Fibroblast of villous mesenchyme (primary cell): Measurements from ENCODE around the gene SLC8A1. TPM values are rescaled to one million over a fixed set of nuclear protein-coding genes. Genes with fewer than 3 reads are reported as not detected.

Experiments used
- DNase-seq: peaks from one replicate; pipeline ENCODE4 v3.0.0-alpha.2; 2010; ENCODE audit warnings: low read depth
- H3K4me3 ChIP-seq: 2 replicates; pipeline ENCODE4 v1.5.1; 2011; ENCODE audit warnings: low read depth, mild to moderate bottlenecking, low read length
- CTCF ChIP-seq: IDR thresholded peaks from 2 replicates; pipeline ENCODE4 v1.5.1; 2012; ENCODE audit warnings: low read depth, mild to moderate bottlenecking, low read length; ENCODE audit not compliant: insufficient read depth
- total RNA-seq: library from RNA; depleted of rRNA; stranded (reverse); fragments of >200 nt; gene quantifications from 2 replicates; pipeline ENCODE4 v1.2.3, GENCODE V29; 2012

The SLC8A1 gene
- total RNA-seq, 1 donor: 98.9 TPM

- peak; percentile 57 for DNase-seq
- H3K4me3 ChIP-seq: peak overlapping the region; percentile 40
- no peak for TF ChIP-seq CTCF
These were observed 87.6 kb downstream of the SLC8A1 start for GRCh38 chr2:40364151-40364874.

GRCh38 chr2:40363631-40364030 is 88.3 kb downstream of the SLC8A1 start:
- no peak overlapping the region for H3K4me3 ChIP-seq
- peak; percentile 57 for DNase-seq
- TF ChIP-seq CTCF: no peak

DNA sequence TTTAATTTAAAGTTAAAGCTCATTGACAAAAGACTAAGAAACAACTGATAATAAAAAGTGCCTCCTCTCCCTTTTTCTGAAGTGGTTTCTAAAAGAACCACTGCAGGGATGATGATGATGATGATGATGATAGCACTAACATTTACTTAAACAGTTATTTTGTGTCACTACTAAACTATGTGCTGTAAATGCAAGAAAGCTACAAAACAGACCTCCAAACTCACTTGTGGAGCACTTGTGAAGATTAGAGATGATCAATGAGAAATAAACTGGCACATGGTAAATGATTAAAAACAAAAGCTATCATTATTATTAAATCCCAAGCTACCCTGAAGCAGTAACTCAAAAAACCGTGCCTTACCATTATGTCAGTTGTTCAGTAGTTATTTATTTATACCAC is 88.7 kb downstream of the SLC8A1 start:
- no peak for DNase-seq
- TF ChIP-seq CTCF: no peak
- H3K4me3 ChIP-seq: no peak overlapping the region

DNA sequence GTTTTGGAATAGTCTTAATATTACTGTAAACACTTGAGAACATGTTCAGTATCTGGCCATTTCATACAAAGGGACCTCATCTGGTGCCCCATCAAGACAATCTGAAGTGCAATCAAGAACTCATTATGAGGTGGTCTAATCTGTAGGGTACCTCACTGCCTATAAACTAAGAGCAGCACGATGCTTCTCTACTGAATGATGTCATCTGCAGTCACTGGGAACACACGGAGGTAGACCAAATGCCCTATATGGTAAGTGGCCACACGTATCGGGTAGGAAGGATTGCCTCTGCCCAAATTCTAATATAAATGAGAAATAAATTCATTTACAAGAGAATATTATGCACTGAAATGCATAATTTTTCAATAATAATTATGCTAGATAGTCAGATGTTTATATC is 90.4 kb downstream of the SLC8A1 start:
- no peak for TF ChIP-seq CTCF
- no peak overlapping the region for H3K4me3 ChIP-seq
- no peak for DNase-seq

GRCh38 chr2:40360652-40361051 is 91.2 kb downstream of the SLC8A1 start:
- DNase-seq: no peak
- H3K4me3 ChIP-seq: no peak overlapping the region
- no peak for TF ChIP-seq CTCF

GRCh38 chr2:40359811-40360210 is 92.1 kb downstream of the SLC8A1 start:
- TF ChIP-seq CTCF: no peak
- H3K4me3 ChIP-seq: no peak overlapping the region
- DNase-seq: no peak

DNA sequence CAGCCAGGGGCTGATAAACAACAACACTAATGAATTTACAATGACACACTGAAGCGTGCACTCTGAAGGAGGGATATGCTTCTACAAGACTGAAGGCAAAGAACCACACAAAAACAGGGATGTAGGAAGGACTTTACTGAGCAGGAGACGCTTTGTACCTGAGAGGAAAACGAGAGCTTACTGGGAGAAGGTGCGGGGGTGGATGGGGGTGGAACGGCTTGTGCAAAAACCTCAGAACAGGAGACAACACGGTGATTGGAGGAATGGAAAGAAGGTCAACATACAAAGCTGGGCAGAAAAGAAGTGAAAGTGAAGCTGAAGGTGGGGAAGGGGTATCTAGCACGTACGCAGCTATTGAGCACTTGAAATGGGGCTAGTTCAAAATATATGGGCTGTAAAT is 93.1 kb downstream of the SLC8A1 start:
- H3K4me3 ChIP-seq: no peak overlapping the region
- TF ChIP-seq CTCF: no peak
- DNase-seq: no peak
